ENCODE measurements around the gene HAVCR1.
"Not testable (repeated sequence)": the region's sequence is repeated elsewhere in the genome, so short reads cannot be mapped to it uniquely, and the experiment has no call there.

DNA sequence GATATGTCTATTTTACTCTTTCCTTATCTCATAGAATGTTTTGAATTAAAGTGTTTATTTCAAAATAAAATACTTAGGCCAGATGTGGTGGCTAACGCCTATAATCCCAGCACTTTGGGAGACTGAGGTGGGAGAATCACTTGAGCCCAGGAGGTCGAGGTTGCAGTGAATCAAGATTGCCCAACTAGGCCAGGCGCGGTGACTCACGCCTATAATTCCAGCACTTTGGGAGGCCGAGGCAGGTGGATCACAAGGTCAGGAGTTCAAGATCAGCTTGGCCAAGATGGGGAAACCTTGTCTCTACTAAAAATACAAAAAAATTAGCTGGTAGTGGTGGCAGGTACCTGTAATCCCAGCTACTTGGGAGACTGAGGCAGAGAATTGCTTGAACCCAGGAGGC is 2.1 kb downstream of the HAVCR1 start:
- not testable (repeated sequence) for TF ChIP-seq POLR2AphosphoS2 (IDR thresholded peaks at IDR 0.05; ENCODE audit: low read depth, low read length); SIN3A (IDR thresholded peaks at IDR 0.05; ENCODE audit: borderline replicate concordance, low read depth, low read length); ATF1 (CRISPR knock-in tag; IDR thresholded peaks at IDR 0.05); EP300 (IDR thresholded peaks at IDR 0.05; ENCODE audit: low read depth in 2 of 2, low read length in 2 of 2); EP300 (CRISPR knock-in tag; IDR thresholded peaks at IDR 0.05; ENCODE audit: borderline replicate concordance); YY1 (IDR thresholded peaks at IDR 0.05; ENCODE audit: insufficient read depth, insufficient replicate concordance, low read depth, low read length); GPN1 (CRISPR knock-in tag; IDR thresholded peaks at IDR 0.05; ENCODE audit: borderline replicate concordance)
- TF ChIP-seq, protein P1, sequence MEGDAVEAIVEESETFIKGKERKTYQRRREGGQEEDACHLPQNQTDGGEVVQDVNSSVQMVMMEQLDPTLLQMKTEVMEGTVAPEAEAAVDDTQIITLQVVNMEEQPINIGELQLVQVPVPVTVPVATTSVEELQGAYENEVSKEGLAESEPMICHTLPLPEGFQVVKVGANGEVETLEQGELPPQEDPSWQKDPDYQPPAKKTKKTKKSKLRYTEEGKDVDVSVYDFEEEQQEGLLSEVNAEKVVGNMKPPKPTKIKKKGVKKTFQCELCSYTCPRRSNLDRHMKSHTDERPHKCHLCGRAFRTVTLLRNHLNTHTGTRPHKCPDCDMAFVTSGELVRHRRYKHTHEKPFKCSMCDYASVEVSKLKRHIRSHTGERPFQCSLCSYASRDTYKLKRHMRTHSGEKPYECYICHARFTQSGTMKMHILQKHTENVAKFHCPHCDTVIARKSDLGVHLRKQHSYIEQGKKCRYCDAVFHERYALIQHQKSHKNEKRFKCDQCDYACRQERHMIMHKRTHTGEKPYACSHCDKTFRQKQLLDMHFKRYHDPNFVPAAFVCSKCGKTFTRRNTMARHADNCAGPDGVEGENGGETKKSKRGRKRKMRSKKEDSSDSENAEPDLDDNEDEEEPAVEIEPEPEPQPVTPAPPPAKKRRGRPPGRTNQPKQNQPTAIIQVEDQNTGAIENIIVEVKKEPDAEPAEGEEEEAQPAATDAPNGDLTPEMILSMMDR (CRISPR knock-in tag; IDR thresholded peaks at IDR 0.05) = not testable (repeated sequence)
- TF ChIP-seq, protein P2, sequence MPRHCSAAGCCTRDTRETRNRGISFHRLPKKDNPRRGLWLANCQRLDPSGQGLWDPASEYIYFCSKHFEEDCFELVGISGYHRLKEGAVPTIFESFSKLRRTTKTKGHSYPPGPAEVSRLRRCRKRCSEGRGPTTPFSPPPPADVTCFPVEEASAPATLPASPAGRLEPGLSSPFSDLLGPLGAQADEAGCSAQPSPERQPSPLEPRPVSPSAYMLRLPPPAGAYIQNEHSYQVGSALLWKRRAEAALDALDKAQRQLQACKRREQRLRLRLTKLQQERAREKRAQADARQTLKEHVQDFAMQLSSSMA (CRISPR knock-in tag; IDR thresholded peaks at IDR 0.05) = not testable (repeated sequence)
- TF ChIP-seq, protein P3, sequence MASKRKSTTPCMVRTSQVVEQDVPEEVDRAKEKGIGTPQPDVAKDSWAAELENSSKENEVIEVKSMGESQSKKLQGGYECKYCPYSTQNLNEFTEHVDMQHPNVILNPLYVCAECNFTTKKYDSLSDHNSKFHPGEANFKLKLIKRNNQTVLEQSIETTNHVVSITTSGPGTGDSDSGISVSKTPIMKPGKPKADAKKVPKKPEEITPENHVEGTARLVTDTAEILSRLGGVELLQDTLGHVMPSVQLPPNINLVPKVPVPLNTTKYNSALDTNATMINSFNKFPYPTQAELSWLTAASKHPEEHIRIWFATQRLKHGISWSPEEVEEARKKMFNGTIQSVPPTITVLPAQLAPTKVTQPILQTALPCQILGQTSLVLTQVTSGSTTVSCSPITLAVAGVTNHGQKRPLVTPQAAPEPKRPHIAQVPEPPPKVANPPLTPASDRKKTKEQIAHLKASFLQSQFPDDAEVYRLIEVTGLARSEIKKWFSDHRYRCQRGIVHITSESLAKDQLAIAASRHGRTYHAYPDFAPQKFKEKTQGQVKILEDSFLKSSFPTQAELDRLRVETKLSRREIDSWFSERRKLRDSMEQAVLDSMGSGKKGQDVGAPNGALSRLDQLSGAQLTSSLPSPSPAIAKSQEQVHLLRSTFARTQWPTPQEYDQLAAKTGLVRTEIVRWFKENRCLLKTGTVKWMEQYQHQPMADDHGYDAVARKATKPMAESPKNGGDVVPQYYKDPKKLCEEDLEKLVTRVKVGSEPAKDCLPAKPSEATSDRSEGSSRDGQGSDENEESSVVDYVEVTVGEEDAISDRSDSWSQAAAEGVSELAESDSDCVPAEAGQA (IDR thresholded peaks at IDR 0.05; ENCODE audit: low read depth) = not testable (repeated sequence)
- TF ChIP-seq, protein P3 (CRISPR knock-in tag; IDR thresholded peaks at IDR 0.05; ENCODE audit: borderline replicate concordance) = not testable (repeated sequence)
